Gastroesophageal sphincter (tissue), 3 donors: ENCODE data around the gene DCXR.

ENCODE experiments used
- EP300 ChIP-seq: sonication (generic); formaldehyde crosslinking; IDR thresholded peaks from one replicate; pipeline ENCODE4 v1.6.1; 2017; ENCODE audit warnings: antibody characterized with exemption, mild to moderate bottlenecking
- POLR2A ChIP-seq, 2 donors: fragments of 450-650 bp; IDR thresholded peaks; one replicate each; pipeline ENCODE4 v1.6.1; 2017; ENCODE audit warnings: antibody characterized with exemption in 2 of 2, mild to moderate bottlenecking in 2 of 2, moderate library complexity in 1 of 2
- POLR2AphosphoS5 ChIP-seq: sonication (generic); formaldehyde crosslinking; IDR thresholded peaks from one replicate; pipeline ENCODE4 v1.6.1; 2017; ENCODE audit warnings: antibody characterized with exemption
- TF ChIP-seq, protein P1 (sequence below), 4 experiments: fragments of 200-600 bp in 2 of 4; fragments of 450-650 bp in 2 of 4; sonication (generic) in 1 of 4; IDR thresholded peaks; one replicate each; pipeline ENCODE4 v1.5.1; 2017 to 2019; ENCODE audit warnings: antibody characterized with exemption in 4 of 4, mild to moderate bottlenecking in 2 of 4, moderate library complexity in 2 of 4

DNA sequence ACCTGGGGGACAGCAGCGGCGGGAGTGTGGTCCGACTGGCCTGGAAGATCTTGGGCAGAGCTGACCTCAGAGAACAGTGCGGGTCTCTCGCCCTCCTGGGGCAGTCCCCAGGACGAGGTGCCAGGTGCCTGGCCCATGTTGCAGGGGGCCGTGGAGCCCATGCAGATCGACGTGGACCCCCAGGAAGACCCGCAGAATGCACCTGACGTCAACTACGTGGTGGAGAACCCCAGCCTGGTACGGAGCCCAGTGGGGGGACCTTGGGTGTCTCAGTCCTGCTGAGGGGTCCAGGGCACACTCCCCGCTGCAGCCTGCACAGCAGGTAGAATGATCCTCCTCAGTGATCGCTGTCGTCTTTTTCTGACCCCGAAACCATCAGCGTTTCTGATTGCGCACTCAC is 15.6 kb upstream of the DCXR start:
- TF ChIP-seq, protein P1, sequence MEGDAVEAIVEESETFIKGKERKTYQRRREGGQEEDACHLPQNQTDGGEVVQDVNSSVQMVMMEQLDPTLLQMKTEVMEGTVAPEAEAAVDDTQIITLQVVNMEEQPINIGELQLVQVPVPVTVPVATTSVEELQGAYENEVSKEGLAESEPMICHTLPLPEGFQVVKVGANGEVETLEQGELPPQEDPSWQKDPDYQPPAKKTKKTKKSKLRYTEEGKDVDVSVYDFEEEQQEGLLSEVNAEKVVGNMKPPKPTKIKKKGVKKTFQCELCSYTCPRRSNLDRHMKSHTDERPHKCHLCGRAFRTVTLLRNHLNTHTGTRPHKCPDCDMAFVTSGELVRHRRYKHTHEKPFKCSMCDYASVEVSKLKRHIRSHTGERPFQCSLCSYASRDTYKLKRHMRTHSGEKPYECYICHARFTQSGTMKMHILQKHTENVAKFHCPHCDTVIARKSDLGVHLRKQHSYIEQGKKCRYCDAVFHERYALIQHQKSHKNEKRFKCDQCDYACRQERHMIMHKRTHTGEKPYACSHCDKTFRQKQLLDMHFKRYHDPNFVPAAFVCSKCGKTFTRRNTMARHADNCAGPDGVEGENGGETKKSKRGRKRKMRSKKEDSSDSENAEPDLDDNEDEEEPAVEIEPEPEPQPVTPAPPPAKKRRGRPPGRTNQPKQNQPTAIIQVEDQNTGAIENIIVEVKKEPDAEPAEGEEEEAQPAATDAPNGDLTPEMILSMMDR (IDR thresholded peaks at IDR 0.05), result no peak
- TF ChIP-seq EP300 (no peak), POLR2A (IDR thresholded peaks at IDR 0.05) (no peak), POLR2AphosphoS5 (no peak)
